SK-N-SH (cell line): ENCODE measurements around the gene CCDC32. TPM values are rescaled to one million over a fixed set of nuclear protein-coding genes. Genes with fewer than 3 reads are reported as not detected.

Source experiments
- CTCF ChIA-PET: fragments of 300-600, 350-600 bp; formaldehyde crosslinking; extraction: SDS; loops from one replicate; lab custom pipeline; 2021; lab: Yijun Ruan, JAX
- POLR2A ChIA-PET: fragments of 350-600 bp; sonication (Branson Sonifier 250); formaldehyde crosslinking; extraction: SDS; loops from one replicate; lab custom pipeline; 2020; ENCODE audit warnings: antibody characterized with exemption, inconsistent platforms; lab: Yijun Ruan, JAX
- DNase-seq: peaks from one replicate; pipeline ENCODE4 v3.0.0; 2012
- H2AFZ ChIP-seq: fragments of 200-600 bp; sonication (generic); 2 replicates; pipeline ENCODE4 v1.8.1; 2016; ENCODE audit warnings: antibody characterized with exemption, mild to moderate bottlenecking, low read depth
- H3F3A ChIP-seq: fragments of 200-600 bp; sonication (generic); replicated peaks from 2 replicates; pipeline ENCODE3; 2016; ENCODE audit warnings: antibody characterized with exemption, mild to moderate bottlenecking; ENCODE audit not compliant: insufficient read depth
- H3K27ac ChIP-seq, 2 experiments: fragments of 200-500 bp in 1 of 2; fragments of 200-600 bp in 1 of 2; sonication (Bioruptor generic) in 1 of 2; sonication (generic), shearing (Covaris generic) in 1 of 2; 2 replicates each; pipeline versions ENCODE4 v1.5.1 to v1.6.1; 2014 to 2016; ENCODE audit warnings: low read depth in 2 of 2, inconsistent platforms in 1 of 2, low read length in 1 of 2, mild to moderate bottlenecking in 1 of 2, mixed read lengths in 1 of 2
- H3K27me3 ChIP-seq: fragments of 200-600 bp; sonication (generic), shearing (Covaris generic); 2 replicates; pipeline ENCODE4 v1.6.1; 2016; ENCODE audit warnings: mixed run types; ENCODE audit not compliant: insufficient read depth
- H3K36me3 ChIP-seq, 2 experiments: fragments of 200-500 bp in 1 of 2; fragments of 200-600 bp in 1 of 2; sonication (Bioruptor generic) in 1 of 2; sonication (generic) in 1 of 2; replicated peaks in 1 of 2; 2 replicates each; pipeline versions ENCODE3 to v1.5.1; 2014 to 2016; ENCODE audit warnings: low read length in 1 of 2, mild to moderate bottlenecking in 1 of 2; ENCODE audit not compliant: insufficient read depth in 2 of 2, control insufficient read depth in 1 of 2
- H3K4me1 ChIP-seq, 2 experiments: fragments of 200-500 bp in 1 of 2; fragments of 200-600 bp in 1 of 2; sonication (Bioruptor generic) in 1 of 2; sonication (generic), shearing (Covaris generic) in 1 of 2; 2 replicates each; pipeline versions ENCODE4 v1.5.1 to v1.6.1; 2014 to 2016; ENCODE audit warnings: low read depth in 1 of 2, low read length in 1 of 2, mixed run types in 1 of 2; ENCODE audit not compliant: insufficient read depth in 2 of 2, control insufficient read depth in 1 of 2
- H3K4me2 ChIP-seq: fragments of 200-600 bp; sonication (generic), shearing (Covaris generic); 2 replicates; pipeline ENCODE4 v1.6.1; 2017; ENCODE audit warnings: mixed run types
- H3K4me3 ChIP-seq, 2 experiments: fragments of 200-500 bp in 1 of 2; fragments of 200-600 bp in 1 of 2; sonication (Bioruptor generic) in 1 of 2; sonication (generic), shearing (Covaris generic) in 1 of 2; 2 replicates each; pipeline versions ENCODE4 v1.5.1 to v1.8.1; 2014 to 2016; ENCODE audit warnings: low read depth in 2 of 2, inconsistent platforms in 1 of 2, low read length in 1 of 2, mild to moderate bottlenecking in 1 of 2, mixed read lengths in 1 of 2, moderate library complexity in 1 of 2
- H3K79me2 ChIP-seq: fragments of 200-600 bp; sonication (generic); 2 replicates; pipeline ENCODE4 v1.8.1; 2017; ENCODE audit warnings: mild to moderate bottlenecking; ENCODE audit not compliant: insufficient read depth
- H3K9ac ChIP-seq: fragments of 200-600 bp; sonication (generic); 2 replicates; pipeline ENCODE4 v1.6.1; 2017; ENCODE audit warnings: mixed run types
- H3K9me2 ChIP-seq: fragments of 200-600 bp; sonication (generic); 2 replicates; pipeline ENCODE4 v1.6.1; 2017; ENCODE audit warnings: mixed run types
- H3K9me3 ChIP-seq: fragments of 200-600 bp; sonication (generic); 2 replicates; pipeline ENCODE4 v1.6.1; 2017; ENCODE audit warnings: mixed run types, mild to moderate bottlenecking, moderate library complexity
- H4K20me1 ChIP-seq: fragments of 200-600 bp; sonication (generic); 2 replicates; pipeline ENCODE4 v1.6.1; 2017; ENCODE audit warnings: mild to moderate bottlenecking, mixed run types; ENCODE audit not compliant: insufficient read depth
- CTCF ChIP-seq: fragments of 200-600 bp; sonication (generic); IDR thresholded peaks from 2 replicates; pipeline ENCODE4 v1.6.1; 2017; ENCODE audit warnings: antibody characterized with exemption, mild to moderate bottlenecking, moderate library complexity
- GATA2 ChIP-seq: sonication (generic); formaldehyde crosslinking; IDR thresholded peaks from 2 replicates; pipeline ENCODE4 v1.5.0; 2020; ENCODE audit warnings: mild to moderate bottlenecking, missing genetic modification reagents
- MXI1 ChIP-seq: IDR thresholded peaks from 2 replicates; pipeline ENCODE4 v1.6.1; 2012; ENCODE audit warnings: mild to moderate bottlenecking, low read depth, low read length, improper control_type of control experiment
- REST ChIP-seq: IDR thresholded peaks from 2 replicates; pipeline ENCODE4 v1.6.1; 2012; ENCODE audit warnings: mild to moderate bottlenecking, low read depth, low read length, moderate library complexity
- WGBS: methylation state at CpG from one replicate; pipeline ENCODE4 v1.1.6; 2017; ENCODE audit warnings: low lambda C conversion rate; 5-methylcytosine and 5-hydroxymethylcytosine counted together
- polyA plus RNA-seq, 3 experiments: library from polyadenylated mRNA; depleted of rRNA; stranded (reverse); fragments of >200 nt; gene quantifications; 2 replicates each; pipeline ENCODE4 v1.2.3, GENCODE V29; 2012

The CCDC32 gene
- polyA plus RNA-seq, 1 of the 3 experiments (the other 2 are of a cell fraction) = 7.4 TPM

- POLR2A ChIA-PET = interaction anchor here (1.2 kb wide), 1 partner anchor 10 kb away, joined by 3 read pairs; the partner anchor contains the start of gene RPUSD2
These were observed 5.7 kb downstream of the CCDC32 start for GRCh38 chr15:40558952-40559742.

GRCh38 chr15:40555876-40556275 lies 9.0 kb downstream of the CCDC32 start:
- H3K4me3 ChIP-seq = no peak overlapping the region
- WGBS = 95% methylated on average over 2 of the region's 2 CpGs
- POLR2A ChIA-PET = no interaction called here
- no peak for TF ChIP-seq REST
- no peak for TF ChIP-seq MXI1
- CTCF ChIA-PET = interaction anchor here (1.3 kb wide), 1 partner anchor 34 kb away, joined by 4 read pairs; no protein-coding TSS in a partner anchor
- no peak for DNase-seq
- H3K9me2 ChIP-seq = no peaks in the 10 kb centered on the region
- no peaks in the 10 kb centered on the region for H3K27me3 ChIP-seq
- no peak overlapping the region for H3K9ac ChIP-seq
- H3K9me3 ChIP-seq = no peaks in the 10 kb centered on the region
- no peaks in the 10 kb centered on the region; a peak in 1 of 4 replicates for H3K4me1 ChIP-seq
- H2AFZ ChIP-seq = no peak overlapping the region
- H3K36me3 ChIP-seq = peaks cover 4 to 37% of the 10 kb centered on the region in 2 experiments
- H3K27ac ChIP-seq = no peak overlapping the region
- no peaks in the 10 kb centered on the region for H3F3A ChIP-seq
- peaks cover 17% of the 10 kb centered on the region for H3K79me2 ChIP-seq
- H3K4me2 ChIP-seq = no peak overlapping the region
- H4K20me1 ChIP-seq = no peaks in the 10 kb centered on the region

More at GRCh38 chr15:40558952-40559742, 5.7 kb downstream of the CCDC32 start:
- Histone ChIP-seq H3K9me2 (no peaks in the 10 kb centered on the region), H3K4me3 (no peak overlapping the region), H3K79me2 (peaks cover 38% of the 10 kb centered on the region), H3K9ac (no peak overlapping the region), H3K4me2 (no peak overlapping the region), H3K9me3 (no peaks in the 10 kb centered on the region), H2AFZ (no peak overlapping the region), H3K27me3 (no peaks in the 10 kb centered on the region), H3K36me3 (peaks cover 4 to 24% of the 10 kb centered on the region in 2 experiments), H4K20me1 (no peaks in the 10 kb centered on the region), H3K27ac (no peak overlapping the region), H3F3A (no peaks in the 10 kb centered on the region), H3K4me1 (peaks cover 0 to 3% of the 10 kb centered on the region in 2 experiments; a peak in 1 of 4 replicates)
- 93% methylated on average over 6 of the region's 6 CpGs for WGBS
- peak; percentile 23 for DNase-seq
- CTCF ChIA-PET = interaction anchor here (0.8 to 1.3 kb wide), 2 partner anchors 10 to 11 kb away, joined by 3 read pairs; partner anchors contain the start of gene RPUSD2
- TF ChIP-seq CTCF (no peak), GATA2 (CRISPR knock-in tag) (peak; percentile 36; the same call in 1 of the 2 replicates)
- TF ChIP-seq, all 33 proteins: peak for 1
